Adipocyte (in vitro differentiated cells): ENCODE data around the gene LRRC47.

Experiments used
- DNase-seq: peaks from one replicate; pipeline ENCODE4 v3.0.0-alpha.2; 2015; ENCODE audit warnings: low read depth
- H3K27me3 ChIP-seq: replicated peaks from 2 replicates; pipeline ENCODE4 v1.7.0; 2013; ENCODE audit warnings: mild to moderate bottlenecking, low read length, moderate library complexity; ENCODE audit not compliant: control insufficient read depth, insufficient read depth
- H3K36me3 ChIP-seq: 2 replicates; pipeline ENCODE4 v1.7.0; 2013; ENCODE audit warnings: low read length, mild to moderate bottlenecking, moderate library complexity; ENCODE audit not compliant: control insufficient read depth, insufficient read depth, severe bottlenecking
- H3K4me1 ChIP-seq: 2 replicates; pipeline ENCODE4 v1.7.0; 2013; ENCODE audit warnings: mild to moderate bottlenecking, low read length, moderate library complexity; ENCODE audit not compliant: control insufficient read depth, insufficient read depth
- H3K4me3 ChIP-seq: 2 replicates; pipeline ENCODE4 v1.7.0; 2013; ENCODE audit warnings: mild to moderate bottlenecking, low read length, moderate library complexity
- H3K9ac ChIP-seq: 2 replicates; pipeline ENCODE4 v1.7.0; 2013; ENCODE audit warnings: mild to moderate bottlenecking, low read length, moderate library complexity
- H3K9me3 ChIP-seq: 2 replicates; pipeline ENCODE4 v1.7.0; 2013; ENCODE audit warnings: mild to moderate bottlenecking, low read length, moderate library complexity; ENCODE audit not compliant: control insufficient read depth

Gene LRRC47

DNA sequence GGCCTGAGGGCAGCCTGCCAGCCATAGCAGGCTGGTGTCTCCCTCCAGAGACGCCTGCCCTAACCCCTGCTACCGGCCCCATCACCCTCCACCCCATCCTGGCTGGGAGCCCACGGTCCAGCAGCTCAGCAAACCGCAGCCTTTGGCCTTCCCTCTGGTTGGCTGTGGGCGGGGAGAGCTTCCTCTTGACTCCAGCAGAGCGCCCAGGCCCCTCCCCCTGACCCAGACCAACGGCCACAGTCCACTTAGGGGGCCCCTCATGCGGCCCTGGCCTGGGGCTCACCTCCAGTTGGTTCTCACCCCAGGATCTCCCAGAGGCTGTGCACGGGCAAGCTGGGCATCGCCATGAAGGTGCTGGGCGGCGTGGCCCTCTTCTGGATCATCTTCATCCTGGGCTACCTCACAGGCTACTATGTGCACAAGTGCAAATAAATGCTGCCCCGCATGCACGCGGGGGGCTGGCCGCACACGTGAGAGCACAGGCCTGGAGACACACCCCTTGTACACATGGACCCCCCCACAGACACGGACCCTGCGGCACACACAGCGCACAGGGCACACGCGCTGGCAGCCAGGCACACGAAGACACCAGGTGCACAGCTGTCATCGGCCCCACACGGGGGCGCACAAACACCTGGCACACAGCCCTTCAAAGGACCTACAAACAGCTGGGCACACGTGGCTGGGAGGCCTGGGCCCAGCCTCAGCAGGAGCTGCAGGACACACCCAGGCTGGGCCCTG, 20.6 kb downstream of the LRRC47 start:
- no peak overlapping the region for H3K9ac ChIP-seq
- H3K4me3 ChIP-seq, result no peak overlapping the region
- peaks cover 11% of the 10 kb centered on the region for H3K4me1 ChIP-seq
- H3K9me3 ChIP-seq, result no peaks in the 10 kb centered on the region
- peak; percentile 52 for DNase-seq
- peaks cover 18% of the 10 kb centered on the region for H3K36me3 ChIP-seq
- H3K27me3 ChIP-seq, result peaks cover 11% of the 10 kb centered on the region

GRCh38 chr1:3774946-3775489, 21.3 kb downstream of the LRRC47 start:
- H3K4me1 ChIP-seq, result peaks cover 11% of the 10 kb centered on the region
- H3K36me3 ChIP-seq, result peaks cover 11% of the 10 kb centered on the region
- DNase-seq, result no peak
- H3K27me3 ChIP-seq, result peaks cover 17% of the 10 kb centered on the region
- H3K9me3 ChIP-seq, result no peaks in the 10 kb centered on the region
- no peak overlapping the region for H3K9ac ChIP-seq
- H3K4me3 ChIP-seq, result no peak overlapping the region

- H3K9ac ChIP-seq, result no peak overlapping the region
- DNase-seq, result no peak
- H3K4me1 ChIP-seq, result peaks cover 11% of the 10 kb centered on the region
- H3K4me3 ChIP-seq, result no peak overlapping the region
- H3K9me3 ChIP-seq, result no peaks in the 10 kb centered on the region
- peaks cover 22% of the 10 kb centered on the region for H3K27me3 ChIP-seq
- peaks cover 5% of the 10 kb centered on the region for H3K36me3 ChIP-seq
Observed at GRCh38 chr1:3774276-3774945, 21.9 kb downstream of the LRRC47 start.

DNA sequence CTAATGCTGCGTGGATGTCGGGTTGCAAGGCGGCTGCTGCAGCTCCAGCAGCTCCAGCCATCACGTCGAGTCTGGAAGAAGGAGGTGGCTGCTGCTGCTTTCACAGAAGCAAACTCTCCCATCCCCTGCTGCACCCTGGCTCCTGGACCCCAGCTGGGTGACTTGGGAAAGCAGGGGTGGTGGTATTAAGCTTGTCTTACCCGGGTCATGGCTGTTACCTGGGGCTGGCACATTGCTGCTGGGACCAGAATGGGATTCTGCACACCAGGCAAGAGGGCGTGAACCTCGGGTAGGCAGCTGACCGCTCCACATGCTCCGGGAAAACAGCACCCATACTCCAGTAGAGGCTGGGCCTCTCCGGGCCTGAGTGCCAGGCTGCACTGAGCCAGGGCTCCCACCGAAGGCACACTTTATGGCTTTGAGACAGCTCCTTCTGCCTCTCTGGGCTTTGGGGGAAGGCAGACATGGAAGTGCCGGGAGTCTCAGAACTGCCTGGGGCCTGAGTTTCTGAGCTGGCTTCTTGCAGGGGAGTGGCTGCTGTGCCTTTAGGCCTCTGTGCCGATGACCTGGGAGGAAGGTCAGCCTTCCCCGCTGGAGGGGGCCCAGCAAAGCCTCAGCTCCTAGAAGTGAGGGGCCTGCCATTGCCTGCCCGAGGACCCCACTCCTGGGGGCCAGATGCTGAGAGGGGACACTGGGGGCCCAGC, 22.6 kb downstream of the LRRC47 start:
- Histone ChIP-seq H3K9me3 (no peaks in the 10 kb centered on the region), H3K4me3 (no peak overlapping the region), H3K36me3 (no peaks in the 10 kb centered on the region), H3K4me1 (peaks cover 11% of the 10 kb centered on the region), H3K9ac (no peak overlapping the region), H3K27me3 (peaks cover 28% of the 10 kb centered on the region)
- DNase-seq, result no peak

DNA sequence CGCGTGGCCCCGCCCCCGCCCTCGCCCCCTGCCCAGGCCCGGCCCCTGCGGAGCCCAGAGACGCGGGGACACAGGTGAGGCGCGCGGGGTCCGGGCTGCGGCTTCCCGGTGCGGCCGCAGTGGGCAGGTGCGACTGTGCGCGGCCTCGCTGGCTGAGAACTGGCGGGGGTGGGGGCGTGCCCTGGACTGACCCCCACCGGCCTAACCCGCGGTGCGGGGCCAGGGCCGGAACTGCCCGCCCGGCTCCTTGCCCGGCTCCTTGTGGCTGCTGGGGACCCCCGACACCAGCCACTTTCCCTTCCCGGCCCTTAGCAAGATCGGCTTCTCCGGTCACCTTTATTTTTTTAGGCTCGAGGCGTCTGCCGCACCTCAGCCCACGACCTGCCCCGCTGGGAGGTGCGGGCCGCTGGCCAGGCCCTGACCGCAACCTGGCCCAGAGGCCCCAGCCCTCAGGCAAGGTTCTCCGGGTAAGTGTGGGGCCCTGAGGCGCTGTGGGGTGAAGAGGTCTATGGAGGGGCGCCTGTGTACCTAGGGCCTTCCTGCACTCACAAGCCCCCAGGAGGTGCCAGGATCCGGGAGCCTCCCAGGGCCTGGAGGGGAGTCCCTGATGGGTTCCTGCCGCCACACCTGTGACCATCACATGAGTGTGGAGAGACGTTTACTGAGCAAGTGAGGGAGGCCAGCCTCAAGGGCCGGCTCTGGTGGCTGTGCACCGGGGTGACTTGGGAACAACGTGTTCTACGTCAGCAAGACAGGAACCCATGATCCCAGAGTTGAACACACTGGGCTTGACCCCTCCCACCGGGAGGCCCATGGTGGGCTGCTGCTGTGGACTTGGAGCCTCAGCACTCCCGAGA, 23.4 kb downstream of the LRRC47 start, which contains the start of gene SMIM1:
Gene SMIM1 (plus strand): TSS at position 35 of the 857 bp plus-strand sequence. CDS start 2,625 bp downstream, outside the sequence.
- no peaks in the 10 kb centered on the region for H3K9me3 ChIP-seq
- DNase-seq, result no peak
- H3K4me1 ChIP-seq, result peaks cover 11% of the 10 kb centered on the region
- peak within 1 kb of the TSS; percentile 65 for H3K4me3 ChIP-seq
- H3K9ac ChIP-seq, result no peak within 1 kb of the TSS
- H3K27me3 ChIP-seq, result peaks cover 36% of the 10 kb centered on the region
- no peaks in the 10 kb centered on the region for H3K36me3 ChIP-seq

- H3K9me3 ChIP-seq, result no peaks in the 10 kb centered on the region
- peaks cover 40% of the 10 kb centered on the region for H3K27me3 ChIP-seq
- DNase-seq, result peak; percentile 85
- H3K9ac ChIP-seq, result no peak overlapping the region
- H3K4me3 ChIP-seq, result peak overlapping the region; percentile 65
- peaks cover 11% of the 10 kb centered on the region for H3K4me1 ChIP-seq
- H3K36me3 ChIP-seq, result no peaks in the 10 kb centered on the region
Observed at GRCh38 chr1:3772027-3772714, 24.1 kb downstream of the LRRC47 start.

GRCh38 chr1:3771108-3772026, 24.9 kb downstream of the LRRC47 start:
- no peak overlapping the region for H3K9ac ChIP-seq
- H3K27me3 ChIP-seq, result peaks cover 44% of the 10 kb centered on the region
- H3K36me3 ChIP-seq, result no peaks in the 10 kb centered on the region
- H3K9me3 ChIP-seq, result no peaks in the 10 kb centered on the region
- no peak for DNase-seq
- H3K4me1 ChIP-seq, result peaks cover 11% of the 10 kb centered on the region
- H3K4me3 ChIP-seq, result peak overlapping the region; percentile 65

DNA sequence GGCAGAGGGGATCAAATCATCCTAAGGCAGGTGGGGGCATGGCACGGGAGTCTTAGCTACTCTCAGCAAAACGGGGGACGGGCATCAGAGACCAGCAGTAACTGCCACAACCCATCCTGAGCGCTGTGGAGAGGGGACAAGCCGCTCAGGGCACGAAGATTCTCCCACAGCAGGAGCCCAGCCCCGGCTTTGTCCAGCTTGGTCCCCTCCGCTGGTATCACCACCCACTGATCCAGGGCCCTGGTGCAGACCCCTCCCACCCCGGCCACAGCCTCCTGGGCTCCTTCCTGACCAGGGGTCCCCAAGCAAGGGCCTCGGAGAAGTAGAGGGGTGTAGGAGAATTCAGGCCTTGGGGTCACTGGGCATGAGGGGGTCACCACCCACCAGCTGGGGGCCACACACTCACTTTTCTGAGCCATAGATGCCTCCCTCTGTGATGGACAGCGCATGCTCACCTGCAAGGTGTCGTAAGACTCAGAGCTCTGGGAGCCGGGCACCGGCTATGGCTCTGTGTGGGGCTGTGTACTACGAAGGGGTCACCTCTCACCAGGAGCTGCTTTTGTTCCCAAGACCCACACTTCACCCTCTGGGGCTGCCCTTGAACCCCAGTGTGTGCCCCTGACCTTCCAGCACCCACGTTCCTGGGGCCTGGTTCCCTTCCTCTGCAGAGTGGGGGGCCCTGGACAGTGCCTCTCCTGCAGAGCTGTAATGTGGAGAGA, 26.1 kb downstream of the LRRC47 start:
- DNase-seq, result no peak
- no peaks in the 10 kb centered on the region for H3K36me3 ChIP-seq
- no peaks in the 10 kb centered on the region for H3K9me3 ChIP-seq
- H3K27me3 ChIP-seq, result peaks cover 55% of the 10 kb centered on the region
- peaks cover 9% of the 10 kb centered on the region for H3K4me1 ChIP-seq
- H3K9ac ChIP-seq, result no peak overlapping the region
- no peak overlapping the region for H3K4me3 ChIP-seq

- no peak overlapping the region for H3K9ac ChIP-seq
- H3K4me3 ChIP-seq, result no peak overlapping the region
- no peaks in the 10 kb centered on the region for H3K36me3 ChIP-seq
- DNase-seq, result no peak
- peaks cover 61% of the 10 kb centered on the region for H3K27me3 ChIP-seq
- H3K9me3 ChIP-seq, result no peaks in the 10 kb centered on the region
- H3K4me1 ChIP-seq, result peaks cover 5% of the 10 kb centered on the region
Observed at GRCh38 chr1:3768811-3769390, 27.4 kb downstream of the LRRC47 start.
